GM13976 (cell line): Measurements from ENCODE around the gene SLC25A23.

Source experiments
- DNase-seq: peaks from one replicate; pipeline ENCODE4 v3.0.0; 2012; ENCODE audit warnings: low spot score
- in situ Hi-C: fragments of 300-500 bp; cut with MboI; formaldehyde crosslinking; loops from one replicate; pipeline ENCODE4 v1.12.0; 2022; ENCODE audit warnings: low sequenced_read_pairs, mixed read lengths, inconsistent platforms; ENCODE audit not compliant: unreplicated experiment
- TF ChIP-seq, protein P1 (sequence below): IDR thresholded peaks from 2 replicates; pipeline ENCODE4 v1.5.1; 2012; ENCODE audit warnings: borderline replicate concordance, mild to moderate bottlenecking; ENCODE audit not compliant: insufficient read depth; ENCODE audit errors: extremely low read depth, missing control alignments, control extremely low read depth

SLC25A23 gene

DNA sequence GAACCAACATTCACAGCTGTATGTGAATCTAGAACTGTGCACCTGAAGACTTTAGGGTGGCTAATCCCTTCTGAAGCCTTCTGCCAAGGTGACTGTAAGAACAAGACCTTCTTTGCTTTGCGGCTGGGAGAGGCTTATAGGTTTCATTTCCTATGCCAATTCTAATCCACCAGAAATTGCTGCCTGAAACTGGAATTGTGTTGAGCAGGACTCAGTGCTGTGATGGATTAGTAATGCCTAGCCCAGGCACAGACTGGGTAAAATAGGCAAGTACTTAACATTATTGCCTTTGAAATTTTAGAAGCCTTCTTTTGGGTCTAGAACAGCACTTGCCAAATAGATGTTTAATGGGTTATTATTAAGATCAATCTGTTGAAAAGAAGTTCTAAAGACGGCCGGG lies 11.5 kb downstream of the SLC25A23 start:
- in situ Hi-C loops: no loop called here
- no peak for DNase-seq
- TF ChIP-seq, protein P1, sequence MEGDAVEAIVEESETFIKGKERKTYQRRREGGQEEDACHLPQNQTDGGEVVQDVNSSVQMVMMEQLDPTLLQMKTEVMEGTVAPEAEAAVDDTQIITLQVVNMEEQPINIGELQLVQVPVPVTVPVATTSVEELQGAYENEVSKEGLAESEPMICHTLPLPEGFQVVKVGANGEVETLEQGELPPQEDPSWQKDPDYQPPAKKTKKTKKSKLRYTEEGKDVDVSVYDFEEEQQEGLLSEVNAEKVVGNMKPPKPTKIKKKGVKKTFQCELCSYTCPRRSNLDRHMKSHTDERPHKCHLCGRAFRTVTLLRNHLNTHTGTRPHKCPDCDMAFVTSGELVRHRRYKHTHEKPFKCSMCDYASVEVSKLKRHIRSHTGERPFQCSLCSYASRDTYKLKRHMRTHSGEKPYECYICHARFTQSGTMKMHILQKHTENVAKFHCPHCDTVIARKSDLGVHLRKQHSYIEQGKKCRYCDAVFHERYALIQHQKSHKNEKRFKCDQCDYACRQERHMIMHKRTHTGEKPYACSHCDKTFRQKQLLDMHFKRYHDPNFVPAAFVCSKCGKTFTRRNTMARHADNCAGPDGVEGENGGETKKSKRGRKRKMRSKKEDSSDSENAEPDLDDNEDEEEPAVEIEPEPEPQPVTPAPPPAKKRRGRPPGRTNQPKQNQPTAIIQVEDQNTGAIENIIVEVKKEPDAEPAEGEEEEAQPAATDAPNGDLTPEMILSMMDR: no peak

DNA sequence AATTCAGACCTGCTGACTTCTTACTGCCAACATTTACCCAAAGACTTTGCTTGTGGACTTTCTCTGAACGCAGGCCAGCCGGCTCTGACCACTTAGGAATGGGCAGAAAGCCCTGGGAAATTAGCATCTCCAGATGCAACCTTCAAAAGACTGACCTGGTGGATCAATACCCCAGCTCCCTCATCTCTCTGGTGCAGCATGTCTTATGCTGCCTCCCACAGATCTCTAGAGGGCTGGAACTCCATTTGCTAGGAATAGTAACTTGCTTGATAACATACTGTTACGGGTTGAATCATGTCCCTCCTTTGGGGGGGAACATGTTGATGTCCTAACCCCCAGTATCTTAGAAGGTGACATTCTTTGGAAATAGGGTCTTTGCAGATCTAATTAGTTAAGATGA lies 13.1 kb downstream of the SLC25A23 start:
- in situ Hi-C loops: no loop called here
- TF ChIP-seq, protein P1: no peak
- DNase-seq: no peak

DNA sequence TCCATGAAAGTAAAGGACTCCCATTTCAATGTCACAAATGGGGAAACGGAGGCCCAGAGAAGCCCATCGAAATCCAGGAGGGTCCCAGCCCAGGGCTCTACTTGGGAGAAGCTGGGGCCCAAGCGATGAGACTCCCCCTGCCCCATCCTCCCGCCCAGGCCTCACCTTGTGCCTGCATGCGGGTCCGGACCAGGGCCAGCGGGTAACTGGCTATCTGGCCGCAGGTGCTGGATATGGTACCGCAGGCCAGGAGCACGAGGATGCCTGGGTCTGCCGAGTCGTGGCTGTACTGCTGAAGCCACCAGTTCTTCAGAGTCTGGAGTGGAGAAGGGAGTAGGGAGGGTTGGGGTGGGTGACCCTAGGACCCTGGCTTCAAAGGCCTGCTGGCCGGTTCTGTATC lies 15.6 kb downstream of the SLC25A23 start:
- TF ChIP-seq, protein P1: no peak
- DNase-seq: no peak
- in situ Hi-C loops: no loop called here

DNA sequence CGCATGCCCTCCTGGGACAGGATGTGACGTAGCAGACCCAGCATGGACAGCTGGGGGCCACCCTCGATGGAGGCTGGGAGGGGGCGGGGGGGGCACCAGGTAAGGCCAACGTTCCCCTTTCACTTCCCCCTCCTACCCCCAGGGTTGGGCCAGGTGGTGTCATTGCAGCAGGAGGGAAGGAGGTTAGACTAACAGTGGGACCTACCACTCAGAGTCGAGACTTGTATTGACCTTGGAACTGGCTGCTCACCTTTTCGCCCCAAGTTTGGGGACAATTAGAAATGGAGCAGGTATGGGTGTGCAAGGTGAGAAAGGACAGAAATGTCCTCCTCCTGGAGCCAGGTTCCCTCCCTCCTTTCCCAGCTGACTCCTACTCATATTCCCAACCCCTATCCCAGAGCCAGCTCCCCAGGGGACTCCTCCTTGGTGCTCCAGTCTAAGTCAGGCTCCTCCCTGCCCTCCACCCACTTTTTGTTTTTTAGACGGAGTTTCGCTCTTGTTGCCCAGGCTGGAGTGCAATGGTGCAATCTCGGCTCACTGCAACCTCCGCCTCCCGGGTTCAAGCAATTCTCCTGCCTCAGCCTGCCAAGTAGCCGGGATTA lies 17.4 kb downstream of the SLC25A23 start:
- no peak for DNase-seq
- TF ChIP-seq, protein P1: no peak
- in situ Hi-C loops: no loop called here

DNA sequence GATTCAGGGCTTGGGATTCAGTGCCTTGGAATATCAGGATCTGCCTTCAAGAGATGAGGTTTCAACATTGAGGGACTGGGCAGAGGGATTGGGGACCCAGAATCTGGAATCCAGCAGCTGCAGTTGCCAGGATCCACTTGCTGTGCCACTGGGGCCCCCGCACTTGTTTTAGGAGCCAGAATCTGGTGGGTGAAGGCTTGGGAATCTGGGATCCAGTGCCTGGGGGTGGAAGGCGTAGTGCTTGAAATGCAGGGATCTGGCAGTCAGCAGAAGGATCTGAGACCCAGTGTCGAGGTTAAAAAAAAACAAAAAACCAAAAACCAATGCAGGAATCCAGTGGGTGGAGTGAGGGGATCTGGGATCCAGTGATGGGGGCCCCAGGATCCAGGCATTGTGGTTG lies 18.7 kb downstream of the SLC25A23 start:
- TF ChIP-seq, protein P1: no peak
- in situ Hi-C loops: no loop called here

DNA sequence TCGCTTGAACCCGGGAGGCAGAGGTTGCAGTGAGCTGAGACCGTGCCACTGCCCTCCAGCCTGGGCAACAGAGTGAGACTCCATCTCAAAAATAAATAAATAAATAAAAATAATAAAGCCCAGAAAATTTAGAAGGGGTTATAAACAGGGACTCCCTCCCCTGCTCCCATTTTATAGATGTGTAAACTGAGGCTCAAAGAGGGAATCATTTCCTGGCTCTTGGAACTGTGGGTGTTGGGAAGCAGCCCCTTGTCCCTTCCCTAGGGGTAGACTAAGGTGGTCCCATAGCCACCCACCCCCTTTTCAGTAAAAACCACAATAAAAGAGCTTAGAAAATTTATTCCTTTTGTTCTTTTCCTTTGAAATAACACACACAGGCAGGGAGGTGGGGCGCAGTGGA lies 19.8 kb downstream of the SLC25A23 start:
- in situ Hi-C loops: no loop called here
- TF ChIP-seq, protein P1: no peak
- DNase-seq: no peak

More for the DNA sequence above, 18.7 kb downstream of the SLC25A23 start:
- DNase-seq: no peak
